Psoas muscle (tissue), 8 donors: Measurements from ENCODE around the gene GSG1L. TPM values are rescaled to one million over a fixed set of nuclear protein-coding genes. Genes with fewer than 3 reads are reported as not detected.

Source experiments
- ATAC-seq, 4 donors: fragments of 200-7000 bp; cut with Tn5 transposase; one replicate each; pipeline ENCODE4 v1.9.1; 2020; ENCODE audit warnings: moderate library complexity in 3 of 4, mild to moderate bottlenecking in 2 of 4
- DNase-seq, 2 donors: peaks; one replicate each; pipeline ENCODE4 v3.0.0-alpha.2; 2020
- H3K27ac ChIP-seq: fragments of 200-600 bp; one replicate; pipeline ENCODE4 v1.8.0; 2022
- H3K27me3 ChIP-seq, 3 donors: fragments of 200-600 bp in 1 of 3; one replicate each; pipeline versions ENCODE4 v1.6.1 to v1.8.0; 2013 to 2022; ENCODE audit warnings: low read length in 2 of 3, mild to moderate bottlenecking in 2 of 3, moderate library complexity in 1 of 3; ENCODE audit not compliant: insufficient read depth in 3 of 3
- H3K36me3 ChIP-seq, 2 donors: fragments of 200-600 bp in 1 of 2; one replicate each; pipeline versions ENCODE4 v1.6.1 to v1.8.0; 2013 to 2022; ENCODE audit warnings: low read depth in 1 of 2, mild to moderate bottlenecking in 1 of 2, moderate library complexity in 1 of 2; ENCODE audit not compliant: insufficient read depth in 1 of 2
- H3K4me1 ChIP-seq: fragments of 200-600 bp; one replicate; pipeline ENCODE4 v1.8.0; 2022
- H3K4me3 ChIP-seq: fragments of 200-600 bp; one replicate; pipeline ENCODE4 v1.8.0; 2022; ENCODE audit warnings: mild to moderate bottlenecking
- H3K9me3 ChIP-seq: fragments of 200-600 bp; one replicate; pipeline ENCODE4 v1.8.0; 2022
- CTCF ChIP-seq: fragments of 200-600 bp; IDR thresholded peaks from one replicate; pipeline ENCODE4 v1.8.0; 2022; ENCODE audit warnings: antibody characterized with exemption
- WGBS, 3 donors: extraction: QIAGEN DNeasy Blood & Tissue Kit; methylation state at CpG; one replicate each; pipeline versions ENCODE4 v1.1.6 to v1.1.7; 2013; 5-methylcytosine and 5-hydroxymethylcytosine counted together
- intact Hi-C, 2 donors: fragments of 100-400 bp; cut with DNase I; formaldehyde crosslinking; loops; one replicate each; pipeline versions ENCODE4 v1.11.0 to v1.14.2; 2022
- polyA plus RNA-seq, 3 donors: library from polyadenylated mRNA; stranded (reverse); fragments of 200-250 nt; gene quantifications; one replicate each; pipeline ENCODE4 v1.2.3, GENCODE V29; 2013
- total RNA-seq, 4 donors: library from RNA; stranded (reverse); fragmentation: NEBNext Ultra II Directional in 2 of 4; extraction: Animal tissue kit (Norgen Biotek cat#: 25700) in 2 of 4; gene quantifications; one replicate each; pipeline versions ENCODE4 v1.2.1 to v1.2.4, GENCODE V29; 2021 to 2023
- donor health status: healthy with polysubstance abuse.
- donor health status: DM: no; HTN: no; CAD: no; lungs with moderate emphysema.
- donor health status: Bipolar disorder and iron deficiency.
- donor health status: healthy.
- donor health status: DM: yes; HTN: yes; CAD: no.
- donor health status: DM: no; HTN: no; CAD: no.
- donor health status: DM: no; HTN: no; CAD: no.
- donor health status: DM: yes; HTN: yes; CAD: no.

GSG1L gene
- total and polyA plus RNA-seq, 7 donors: 0.04 to 0.17 (median 0.08) TPM; not detected in 2

- Histone ChIP-seq H3K36me3 (no peaks in the 10 kb centered on the region), H3K4me3 (no peak overlapping the region), H3K4me1 (no peaks in the 10 kb centered on the region), H3K27me3 (peaks cover 0 to 5% (median 0%) of the 10 kb centered on the region in 3 donors), H3K9me3 (no peaks in the 10 kb centered on the region), H3K27ac (no peak overlapping the region)
- intact Hi-C loops: no loop called here
- TF ChIP-seq CTCF: no peak
- 13 to 28% (median 25%) methylated on average over 1 of the region's 1 CpG for WGBS, 3 donors
- DNase-seq (peak in 1 of 2 donors; percentile 8), ATAC-seq (no peak)
Measured at GRCh38 chr16:27843800-27844199, 219.7 kb downstream of the GSG1L start.

GRCh38 chr16:27841911-27842310 lies 221.6 kb downstream of the GSG1L start:
- no peaks in the 10 kb centered on the region for H3K36me3 ChIP-seq
- no peaks in the 10 kb centered on the region for H3K9me3 ChIP-seq
- TF ChIP-seq CTCF: no peak
- no peaks in the 10 kb centered on the region for H3K4me1 ChIP-seq
- no peak overlapping the region for H3K27ac ChIP-seq
- peaks cover 0 to 5% (median 0%) of the 10 kb centered on the region in 3 donors for H3K27me3 ChIP-seq
- ATAC-seq (no peak), DNase-seq (no peak)
- WGBS, 3 donors: 58 to 66% (median 66%) methylated on average over 19 to 24 of the region's 24 CpGs
- no peak overlapping the region for H3K4me3 ChIP-seq
- intact Hi-C loops: no loop called here

- ATAC-seq: no peak
- Histone ChIP-seq H3K36me3 (no peaks in the 10 kb centered on the region), H3K4me1 (no peaks in the 10 kb centered on the region), H3K9me3 (no peaks in the 10 kb centered on the region), H3K27me3 (peaks cover 0 to 5% (median 0%) of the 10 kb centered on the region in 3 donors), H3K4me3 (no peak overlapping the region), H3K27ac (no peak overlapping the region)
- intact Hi-C loops: no loop called here
- WGBS, 3 donors: 66 to 72% (median 67%) methylated on average over 16 of the region's 16 CpGs
- no peak for TF ChIP-seq CTCF
- no peak for DNase-seq
Measured at GRCh38 chr16:27841061-27841801, 222.3 kb downstream of the GSG1L start.

GRCh38 chr16:27840311-27841060 lies 223.0 kb downstream of the GSG1L start:
- Histone ChIP-seq H3K4me3 (no peak overlapping the region), H3K36me3 (no peaks in the 10 kb centered on the region), H3K4me1 (no peaks in the 10 kb centered on the region), H3K9me3 (no peaks in the 10 kb centered on the region), H3K27ac (no peak overlapping the region), H3K27me3 (peaks cover 0 to 5% (median 0%) of the 10 kb centered on the region in 3 donors)
- WGBS, 3 donors: 81 to 86% (median 85%) methylated on average over 18 of the region's 18 CpGs
- DNase-seq: peak in 1 of 2 donors; percentile 12
- no peak for TF ChIP-seq CTCF
- intact Hi-C loops: no loop called here
- no peak for ATAC-seq
